ENCODE measurements around the gene BIN1.

DNA sequence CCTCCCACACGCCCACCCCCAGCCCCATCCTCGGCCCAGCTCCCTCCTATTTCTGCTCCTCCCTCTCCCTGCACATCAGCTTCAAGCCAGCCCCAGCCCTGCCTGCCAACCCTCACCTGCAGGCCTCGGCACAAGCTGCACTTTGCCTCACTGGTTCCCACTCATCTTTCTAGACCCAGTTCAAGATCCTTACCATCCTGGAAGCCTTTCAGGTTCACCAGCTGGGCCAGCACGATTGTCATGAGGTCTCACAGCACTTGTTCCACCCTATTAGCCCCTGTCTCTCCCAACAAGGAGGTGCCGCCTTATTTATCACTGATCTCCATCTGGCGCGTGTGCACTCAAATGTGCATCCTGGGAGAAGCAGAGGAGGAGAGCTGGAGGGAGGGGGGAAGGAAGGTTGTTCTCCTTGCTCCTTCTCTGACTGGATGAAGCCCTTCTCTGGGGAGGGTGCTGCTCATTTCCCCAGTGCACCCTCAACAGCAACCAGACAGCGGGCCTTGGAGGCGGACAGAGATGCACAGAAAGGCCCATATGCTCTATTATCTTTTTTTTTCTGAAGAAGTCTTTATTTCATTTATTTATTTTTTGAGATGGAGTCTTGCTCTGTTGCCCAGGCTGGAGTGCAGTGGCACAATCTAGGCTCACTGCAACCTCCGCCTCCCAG is 15.5 kb upstream of the BIN1 start:
- TF ChIP-seq EZH2 (IDR thresholded peaks at IDR 0.05; ENCODE audit: insufficient read depth, poor library complexity, severe bottlenecking) = no peak
- no peak for TF ChIP-seq EZH2phosphoT487 (IDR thresholded peaks at IDR 0.05; ENCODE audit: insufficient read depth, low read depth)
